IMR-90 (cell line): ENCODE measurements around the gene DEF6.

ENCODE experiments used
- MAFK ChIP-seq: IDR thresholded peaks from 2 replicates; pipeline ENCODE4 v1.6.1; 2012; ENCODE audit warnings: low read depth, low read length, improper control_type of control experiment
- RFX5 ChIP-seq: IDR thresholded peaks from 2 replicates; pipeline ENCODE4 v1.8.0; 2012; ENCODE audit warnings: low read depth, mild to moderate bottlenecking, low read length, moderate library complexity
- TF ChIP-seq, protein P1 (sequence below): conservative IDR thresholded peaks from 2 replicates; pipeline ENCODE4 v1.5.1; 2012; ENCODE audit warnings: mild to moderate bottlenecking, low read depth, low read length, improper control_type of control experiment

DNA sequence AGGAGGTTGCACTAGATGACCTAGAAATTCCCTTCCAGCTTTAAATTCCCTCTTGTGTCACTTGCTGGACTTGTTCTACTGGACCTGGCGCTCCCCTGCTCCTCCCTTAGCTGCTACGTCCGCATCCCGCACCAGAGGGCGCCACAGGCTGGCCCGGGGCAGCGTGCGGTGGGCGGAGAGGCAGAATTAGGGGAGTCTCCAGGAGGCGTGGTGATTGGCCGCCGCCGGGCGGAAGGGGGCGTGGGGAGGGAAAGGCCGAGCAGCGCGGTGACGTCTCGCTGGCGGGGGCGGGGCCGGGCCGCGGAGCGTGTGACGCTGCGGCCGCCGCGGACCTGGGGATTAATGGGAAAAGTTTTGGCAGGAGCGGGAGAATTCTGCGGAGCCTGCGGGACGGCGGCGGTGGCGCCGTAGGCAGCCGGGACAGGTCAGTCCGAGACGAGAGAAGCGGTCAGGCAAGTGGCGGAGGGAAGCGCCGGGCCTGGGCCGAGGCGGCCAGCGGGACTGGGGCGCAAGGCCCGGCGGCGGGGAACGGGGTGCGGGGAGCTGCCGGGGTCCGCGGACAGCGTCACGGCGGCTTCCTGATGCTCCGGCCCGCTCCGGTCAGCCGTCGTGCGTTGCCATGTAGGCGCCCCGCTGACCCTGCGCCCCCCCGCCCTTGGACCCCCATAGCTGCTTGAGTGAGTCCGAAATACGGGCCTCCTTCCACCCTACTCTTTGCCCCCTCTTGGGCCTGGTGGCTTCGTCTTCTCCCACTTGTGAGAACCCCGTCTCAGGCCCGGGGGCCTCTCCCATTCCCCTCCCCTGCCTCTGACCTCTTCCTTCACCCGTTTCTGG, 44.9 kb downstream of the DEF6 start, which contains the start of gene PPARD:
- TF ChIP-seq, protein P1, sequence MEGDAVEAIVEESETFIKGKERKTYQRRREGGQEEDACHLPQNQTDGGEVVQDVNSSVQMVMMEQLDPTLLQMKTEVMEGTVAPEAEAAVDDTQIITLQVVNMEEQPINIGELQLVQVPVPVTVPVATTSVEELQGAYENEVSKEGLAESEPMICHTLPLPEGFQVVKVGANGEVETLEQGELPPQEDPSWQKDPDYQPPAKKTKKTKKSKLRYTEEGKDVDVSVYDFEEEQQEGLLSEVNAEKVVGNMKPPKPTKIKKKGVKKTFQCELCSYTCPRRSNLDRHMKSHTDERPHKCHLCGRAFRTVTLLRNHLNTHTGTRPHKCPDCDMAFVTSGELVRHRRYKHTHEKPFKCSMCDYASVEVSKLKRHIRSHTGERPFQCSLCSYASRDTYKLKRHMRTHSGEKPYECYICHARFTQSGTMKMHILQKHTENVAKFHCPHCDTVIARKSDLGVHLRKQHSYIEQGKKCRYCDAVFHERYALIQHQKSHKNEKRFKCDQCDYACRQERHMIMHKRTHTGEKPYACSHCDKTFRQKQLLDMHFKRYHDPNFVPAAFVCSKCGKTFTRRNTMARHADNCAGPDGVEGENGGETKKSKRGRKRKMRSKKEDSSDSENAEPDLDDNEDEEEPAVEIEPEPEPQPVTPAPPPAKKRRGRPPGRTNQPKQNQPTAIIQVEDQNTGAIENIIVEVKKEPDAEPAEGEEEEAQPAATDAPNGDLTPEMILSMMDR, result peak; percentile 99
- no peak for TF ChIP-seq MAFK
- no peak for TF ChIP-seq RFX5
